ENCODE data around the gene DYNLT3. TPM values are rescaled to one million over a fixed set of nuclear protein-coding genes. Genes with fewer than 3 reads are reported as not detected.

Gene DYNLT3
- total RNA-seq, 1 experiment from 2014 or later: 28.0 TPM

GRCh38 chrX:37834937-37835336 is 12.4 kb downstream of the DYNLT3 start:
- no TSS peak for BruUV-seq (replicated peaks)
- intact Hi-C loops (cut with micrococcal nuclease; ENCODE audit: unreplicated experiment): no loop called here
- H3K36me3 Mint-ChIP-seq (ENCODE audit: insufficient read depth, unreplicated experiment): peaks cover 5% of the 10 kb centered on the region
- DNase-seq: no peak
- H3K4me1 Mint-ChIP-seq (ENCODE audit: low read depth, unreplicated experiment): no peaks in the 10 kb centered on the region
- CTCF ChIA-PET: no interaction called here
- H3K27me3 Mint-ChIP-seq (ENCODE audit: unreplicated experiment): no peaks in the 10 kb centered on the region
- no peak overlapping the region for H3K27ac Mint-ChIP-seq (ENCODE audit: unreplicated experiment)
- H3K4me3 Mint-ChIP-seq (ENCODE audit: low read depth, unreplicated experiment): no peak overlapping the region
- TF ChIP-seq CTCF (IDR thresholded peaks at IDR 0.05; ENCODE audit: unreplicated experiment): no peak
- H3K9me3 Mint-ChIP-seq (ENCODE audit: low read depth, unreplicated experiment): no peaks in the 10 kb centered on the region

GRCh38 chrX:37830371-37830770 is 17.0 kb downstream of the DYNLT3 start:
- BruUV-seq (replicated peaks): no TSS peak
- Mint-ChIP-seq H3K4me3 (ENCODE audit: low read depth, unreplicated experiment) (no peak overlapping the region), H3K27ac (ENCODE audit: unreplicated experiment) (no peak overlapping the region), H3K36me3 (ENCODE audit: insufficient read depth, unreplicated experiment) (no peaks in the 10 kb centered on the region), H3K27me3 (ENCODE audit: unreplicated experiment) (no peaks in the 10 kb centered on the region), H3K9me3 (ENCODE audit: low read depth, unreplicated experiment) (no peaks in the 10 kb centered on the region), H3K4me1 (ENCODE audit: low read depth, unreplicated experiment) (no peaks in the 10 kb centered on the region)
- CTCF ChIA-PET: no interaction called here
- no peak for DNase-seq
- no peak for TF ChIP-seq CTCF (IDR thresholded peaks at IDR 0.05; ENCODE audit: unreplicated experiment)
- intact Hi-C loops (cut with micrococcal nuclease; ENCODE audit: unreplicated experiment): no loop called here

- no peak for DNase-seq
- no peaks in the 10 kb centered on the region for H3K27me3 Mint-ChIP-seq (ENCODE audit: unreplicated experiment)
- TF ChIP-seq CTCF (IDR thresholded peaks at IDR 0.05; ENCODE audit: unreplicated experiment): no peak
- intact Hi-C loops (cut with micrococcal nuclease; ENCODE audit: unreplicated experiment): loop anchor here (5.0 to 10.0 kb wide), 2 partner anchors 83 to 345 kb away; no protein-coding TSS in a partner anchor
- no peaks in the 10 kb centered on the region for H3K9me3 Mint-ChIP-seq (ENCODE audit: low read depth, unreplicated experiment)
- H3K4me3 Mint-ChIP-seq (ENCODE audit: low read depth, unreplicated experiment): no peak overlapping the region
- no peak overlapping the region for H3K27ac Mint-ChIP-seq (ENCODE audit: unreplicated experiment)
- CTCF ChIA-PET: no interaction called here
- no TSS peak for BruUV-seq (replicated peaks)
- H3K4me1 Mint-ChIP-seq (ENCODE audit: low read depth, unreplicated experiment): peaks cover 6% of the 10 kb centered on the region
- no peaks in the 10 kb centered on the region for H3K36me3 Mint-ChIP-seq (ENCODE audit: insufficient read depth, unreplicated experiment)
Measured at GRCh38 chrX:37829721-37830120, 17.6 kb downstream of the DYNLT3 start.

GRCh38 chrX:37825215-37825842 is 22.0 kb downstream of the DYNLT3 start:
- H3K27me3 Mint-ChIP-seq (ENCODE audit: unreplicated experiment): no peaks in the 10 kb centered on the region
- DNase-seq: peak; percentile 52
- no TSS peak for BruUV-seq (replicated peaks)
- TF ChIP-seq CTCF (IDR thresholded peaks at IDR 0.05; ENCODE audit: unreplicated experiment): peak; percentile 69
- no peak overlapping the region for H3K4me3 Mint-ChIP-seq (ENCODE audit: low read depth, unreplicated experiment)
- CTCF ChIA-PET: interaction anchor here (3.5 kb wide), 1 partner anchor 80 kb away, joined by 23 read pairs; no protein-coding TSS in a partner anchor
- H3K4me1 Mint-ChIP-seq (ENCODE audit: low read depth, unreplicated experiment): peaks cover 9% of the 10 kb centered on the region
- intact Hi-C loops (cut with micrococcal nuclease; ENCODE audit: unreplicated experiment): loop anchor here (1.0 to 10.0 kb wide), 4 partner anchors 80 to 349 kb away; no protein-coding TSS in a partner anchor
- no peaks in the 10 kb centered on the region for H3K36me3 Mint-ChIP-seq (ENCODE audit: insufficient read depth, unreplicated experiment)
- H3K9me3 Mint-ChIP-seq (ENCODE audit: low read depth, unreplicated experiment): no peaks in the 10 kb centered on the region
- H3K27ac Mint-ChIP-seq (ENCODE audit: unreplicated experiment): no peak overlapping the region

All from Calu3 (cell line).